A549 treated with AZD9567 at 1 μM for 4 hours (cell line): Measurements from ENCODE around the gene SCGB3A2. TPM values are rescaled to one million over a fixed set of nuclear protein-coding genes. Genes with fewer than 3 reads are reported as not detected.

Experiments
- total RNA-seq: library from RNA; stranded (reverse); fragments of 200-300 nt; extraction: Qiagen RNA extraction; gene quantifications from 5 replicates; pipeline ENCODE4 v1.2.3, GENCODE V29; 2022; ENCODE audit not compliant: insufficient read depth

Gene SCGB3A2, protein sequence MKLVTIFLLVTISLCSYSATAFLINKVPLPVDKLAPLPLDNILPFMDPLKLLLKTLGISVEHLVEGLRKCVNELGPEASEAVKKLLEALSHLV
- total RNA-seq, result not detected in 5 replicates

GRCh38 chr5:147878066-147878759, at the start of gene SCGB3A2:
SCGB3A2 (plus strand) TSS chr5:147878711; CDS start chr5:147878804, 93 bp downstream.

DNA sequence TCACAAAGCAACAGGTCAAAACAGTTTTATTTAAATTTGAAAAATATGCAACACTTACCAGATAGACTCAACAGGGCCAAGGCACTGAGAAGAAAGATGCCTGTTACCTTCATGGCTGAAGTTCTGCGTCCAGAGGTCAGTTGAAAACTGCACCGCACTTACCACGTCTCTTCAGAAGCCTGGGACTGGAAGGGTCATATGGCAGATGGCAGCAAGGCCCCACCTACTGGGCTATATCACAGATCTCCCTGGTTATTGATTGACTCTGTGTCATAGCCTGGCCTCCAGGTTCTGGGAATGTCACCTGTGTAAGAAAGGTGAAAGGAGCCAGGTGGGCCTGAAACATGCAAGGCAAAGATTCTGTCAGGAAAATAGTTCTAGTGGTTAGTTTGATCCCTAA, 47.0 kb upstream of the SCGB3A2 start, which contains the start of gene SPINK1:
SPINK1 (minus strand) TSS at position 207 of the 400 bp plus-strand sequence; CDS start at position 113, 94 bp downstream.

GRCh38 chr5:147906326-147907095, 28.0 kb downstream of the SCGB3A2 start, which contains the start of gene C5orf46:
C5orf46 (minus strand) TSS chr5:147906538; CDS start chr5:147906501, 37 bp downstream.

Other genes starting within 250 kb of the SCGB3A2 start
- gene JAKMIP2, start 96.0 kb upstream of the SCGB3A2 start, total RNA-seq, result not detected in 5 replicates
- 0.46 to 10.5 TPM (median 1.2 TPM) in 5 replicates for gene SPINK1, start 47.0 kb upstream of the SCGB3A2 start, total RNA-seq
- not detected in 5 replicates for gene C5orf46, start 27.8 kb downstream of the SCGB3A2 start, total RNA-seq
- not detected in 5 replicates for gene SPINK5, start 185.3 kb downstream of the SCGB3A2 start, total RNA-seq